Measurements from ENCODE around the gene AGAP3. TPM values are rescaled to one million over a fixed set of nuclear protein-coding genes. Genes with fewer than 3 reads are reported as not detected.

The AGAP3 gene
- total and polyA plus RNA-seq, 2 donors from 2014 or later = 35.8 to 64.4 TPM

DNA sequence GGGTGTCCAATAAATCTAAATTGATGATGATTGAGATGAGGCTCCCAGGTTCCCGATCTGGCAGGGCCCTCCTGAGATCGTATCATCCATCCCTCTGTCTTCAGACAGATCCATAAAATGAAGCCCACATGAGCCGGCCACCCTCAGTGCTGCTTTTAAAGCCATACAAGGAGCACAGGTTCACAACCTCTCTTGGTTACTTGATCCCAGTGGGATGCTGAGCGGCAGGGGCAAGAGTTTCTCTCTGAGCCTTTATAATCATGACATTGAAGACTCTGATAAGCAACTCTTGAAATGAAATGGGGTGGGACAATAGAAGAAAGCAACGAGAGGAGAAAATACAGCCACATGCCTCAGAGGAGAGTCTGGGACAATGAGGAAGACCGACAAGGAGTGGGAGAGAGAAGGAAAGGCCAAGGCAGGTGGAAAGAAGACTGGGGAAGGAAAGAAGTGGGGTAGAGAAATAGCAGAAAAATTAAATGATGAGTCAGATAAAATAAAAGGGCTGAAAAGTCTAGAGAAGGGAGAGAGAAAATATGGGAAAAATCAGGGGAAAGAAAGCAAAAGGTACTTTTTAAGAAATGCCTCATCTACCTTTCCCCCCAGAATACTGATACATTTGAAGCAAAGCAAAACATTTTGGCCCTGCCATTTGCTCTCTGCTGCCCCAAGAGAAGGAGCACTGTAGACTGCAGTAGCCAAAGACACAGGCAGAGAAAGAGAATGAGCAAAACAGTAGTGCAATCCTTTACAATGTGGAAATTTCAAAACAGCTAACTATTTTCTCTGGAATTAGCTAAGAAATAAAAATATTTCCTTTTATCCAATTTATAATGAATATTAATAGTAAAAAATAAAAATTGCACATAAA, 66.6 kb downstream of the AGAP3 start:
- H3K36me3 ChIP-seq (ENCODE audit: control insufficient read depth in 2 of 3, insufficient read depth in 3 of 3, low read length in 3 of 3) = no peaks in the 10 kb centered on the region

DNA sequence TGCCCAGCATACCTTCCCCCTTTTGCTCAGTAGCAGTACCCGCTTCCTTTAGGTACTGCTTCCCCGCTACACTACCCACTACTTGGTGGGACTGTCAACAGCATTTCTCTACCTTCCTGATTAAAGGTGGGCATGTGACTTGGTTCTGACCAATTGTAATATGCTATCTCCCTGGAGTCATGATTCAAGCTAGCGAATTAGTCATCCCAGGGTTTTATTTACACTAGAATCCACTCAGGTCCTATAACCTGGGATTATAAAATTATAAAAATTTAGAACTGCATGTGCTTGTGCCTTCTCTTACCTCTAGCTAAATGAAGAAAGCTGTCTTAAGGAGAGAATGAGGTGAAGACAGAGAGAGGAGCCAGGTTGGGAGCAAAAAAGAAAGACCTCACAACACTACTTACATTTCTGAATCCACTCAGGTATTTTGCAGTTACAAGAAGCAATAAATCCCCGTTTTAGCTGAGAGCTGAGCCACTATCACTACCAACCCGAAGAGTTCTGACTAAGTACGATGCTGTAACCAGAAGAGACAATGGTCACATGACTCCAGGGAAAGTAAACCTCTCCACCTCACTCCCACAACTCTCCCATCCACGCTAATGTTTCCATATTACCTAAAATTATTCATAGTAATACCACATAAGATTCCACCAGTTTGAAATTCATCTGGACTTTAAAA, 71.5 kb downstream of the AGAP3 start:
- intact Hi-C loops (cut with DNase I) = no loop called here
- DNase-seq (no peak), FAIRE-seq (no peak)
- Histone ChIP-seq H3K27me3 (ENCODE audit: control insufficient read depth, insufficient read depth, low read length) (no peaks in the 10 kb centered on the region), H3K9me3 (ENCODE audit: control insufficient read depth in 2 of 3, insufficient read depth in 1 of 3, low read length in 3 of 3) (no peaks in the 10 kb centered on the region), H3K4me3 (ENCODE audit: low read length in 3 of 3) (no peak overlapping the region), H3K9ac (ENCODE audit: low read length in 3 of 3) (no peak overlapping the region), H3K36me3 (ENCODE audit: control insufficient read depth in 2 of 3, insufficient read depth in 3 of 3, low read length in 3 of 3) (no peaks in the 10 kb centered on the region), H3K27ac (ENCODE audit: low read depth in 2 of 2, low read length in 2 of 2) (no peak overlapping the region), H3K4me1 (ENCODE audit: control insufficient read depth in 2 of 3, insufficient read depth in 2 of 3, low read depth in 1 of 3, low read length in 3 of 3) (no peaks in the 10 kb centered on the region)
- TF ChIP-seq, protein P1, sequence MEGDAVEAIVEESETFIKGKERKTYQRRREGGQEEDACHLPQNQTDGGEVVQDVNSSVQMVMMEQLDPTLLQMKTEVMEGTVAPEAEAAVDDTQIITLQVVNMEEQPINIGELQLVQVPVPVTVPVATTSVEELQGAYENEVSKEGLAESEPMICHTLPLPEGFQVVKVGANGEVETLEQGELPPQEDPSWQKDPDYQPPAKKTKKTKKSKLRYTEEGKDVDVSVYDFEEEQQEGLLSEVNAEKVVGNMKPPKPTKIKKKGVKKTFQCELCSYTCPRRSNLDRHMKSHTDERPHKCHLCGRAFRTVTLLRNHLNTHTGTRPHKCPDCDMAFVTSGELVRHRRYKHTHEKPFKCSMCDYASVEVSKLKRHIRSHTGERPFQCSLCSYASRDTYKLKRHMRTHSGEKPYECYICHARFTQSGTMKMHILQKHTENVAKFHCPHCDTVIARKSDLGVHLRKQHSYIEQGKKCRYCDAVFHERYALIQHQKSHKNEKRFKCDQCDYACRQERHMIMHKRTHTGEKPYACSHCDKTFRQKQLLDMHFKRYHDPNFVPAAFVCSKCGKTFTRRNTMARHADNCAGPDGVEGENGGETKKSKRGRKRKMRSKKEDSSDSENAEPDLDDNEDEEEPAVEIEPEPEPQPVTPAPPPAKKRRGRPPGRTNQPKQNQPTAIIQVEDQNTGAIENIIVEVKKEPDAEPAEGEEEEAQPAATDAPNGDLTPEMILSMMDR (IDR thresholded peaks at IDR 0.05; ENCODE audit: borderline replicate concordance, extremely low read depth, insufficient read depth) = no peak

More for the DNA sequence above, 66.6 kb downstream of the AGAP3 start:
- no peak overlapping the region for H3K27ac ChIP-seq (ENCODE audit: low read depth in 2 of 2, low read length in 2 of 2)
- H3K9me3 ChIP-seq (ENCODE audit: control insufficient read depth in 2 of 3, insufficient read depth in 1 of 3, low read length in 3 of 3) = no peaks in the 10 kb centered on the region
- no peak for FAIRE-seq
- no peaks in the 10 kb centered on the region for H3K4me1 ChIP-seq (ENCODE audit: control insufficient read depth in 2 of 3, insufficient read depth in 2 of 3, low read depth in 1 of 3, low read length in 3 of 3)
- no peak for DNase-seq
- no peak overlapping the region for H3K4me3 ChIP-seq (ENCODE audit: low read length in 3 of 3)
- H3K9ac ChIP-seq (ENCODE audit: low read length in 3 of 3) = no peak overlapping the region
- H3K27me3 ChIP-seq (ENCODE audit: control insufficient read depth, insufficient read depth, low read length) = peaks cover 8% of the 10 kb centered on the region
- intact Hi-C loops (cut with DNase I) = no loop called here
- TF ChIP-seq, protein P1 (IDR thresholded peaks at IDR 0.05; ENCODE audit: borderline replicate concordance, extremely low read depth, insufficient read depth) = no peak

GRCh38 chr7:151161757-151162156, 75.5 kb downstream of the AGAP3 start:
- Histone ChIP-seq H3K27me3 (ENCODE audit: control insufficient read depth, insufficient read depth, low read length) (peaks cover 32% of the 10 kb centered on the region), H3K4me1 (ENCODE audit: control insufficient read depth in 2 of 3, insufficient read depth in 2 of 3, low read depth in 1 of 3, low read length in 3 of 3) (peaks cover 0 to 2% (median 0%) of the 10 kb centered on the region in 3 donors), H3K9ac (ENCODE audit: low read length in 3 of 3) (no peak overlapping the region), H3K36me3 (ENCODE audit: control insufficient read depth in 2 of 3, insufficient read depth in 3 of 3, low read length in 3 of 3) (no peaks in the 10 kb centered on the region), H3K4me3 (ENCODE audit: low read length in 3 of 3) (no peak overlapping the region), H3K27ac (ENCODE audit: low read depth in 2 of 2, low read length in 2 of 2) (no peak overlapping the region), H3K9me3 (ENCODE audit: control insufficient read depth in 2 of 3, insufficient read depth in 1 of 3, low read length in 3 of 3) (no peaks in the 10 kb centered on the region)
- TF ChIP-seq, protein P1 (IDR thresholded peaks at IDR 0.05; ENCODE audit: borderline replicate concordance, extremely low read depth, insufficient read depth) = no peak
- intact Hi-C loops (cut with DNase I) = no loop called here
- FAIRE-seq (no peak), DNase-seq (no peak)
